NCI-H526 (cell line): Measurements from ENCODE around the gene STRIT1.
"Not testable (repeated sequence)": the region's sequence is repeated elsewhere in the genome, so short reads cannot be mapped to it uniquely, and the experiment has no call there.

Source experiments
- DNase-seq, 2 experiments: peaks; one replicate each; lab custom pipeline; 2025; lab: John Stamatoyannopoulos, UW

Gene STRIT1

GRCh38 chr3:155313300-155313699 is 19.8 kb upstream of the STRIT1 start:
- DNase-seq, result no peak

- no peak for DNase-seq
Observed at GRCh38 chr3:155312781-155313180, 19.3 kb upstream of the STRIT1 start.

- DNase-seq, result no peak
Observed at GRCh38 chr3:155309581-155309980, 16.1 kb upstream of the STRIT1 start.

GRCh38 chr3:155308831-155309230 is 15.3 kb upstream of the STRIT1 start:
- DNase-seq, result no peak

- DNase-seq, result no peak
Observed at GRCh38 chr3:155307183-155307582, 13.7 kb upstream of the STRIT1 start.

GRCh38 chr3:155304394-155304793 is 10.9 kb upstream of the STRIT1 start:
- no peak for DNase-seq

- peak in 1 of 2 experiments; percentile 12 for DNase-seq
Observed at GRCh38 chr3:155303540-155304097, 10.1 kb upstream of the STRIT1 start.

GRCh38 chr3:155302891-155303290 is 9.4 kb upstream of the STRIT1 start:
- peak in 1 of 2 experiments; percentile 30 for DNase-seq

DNA sequence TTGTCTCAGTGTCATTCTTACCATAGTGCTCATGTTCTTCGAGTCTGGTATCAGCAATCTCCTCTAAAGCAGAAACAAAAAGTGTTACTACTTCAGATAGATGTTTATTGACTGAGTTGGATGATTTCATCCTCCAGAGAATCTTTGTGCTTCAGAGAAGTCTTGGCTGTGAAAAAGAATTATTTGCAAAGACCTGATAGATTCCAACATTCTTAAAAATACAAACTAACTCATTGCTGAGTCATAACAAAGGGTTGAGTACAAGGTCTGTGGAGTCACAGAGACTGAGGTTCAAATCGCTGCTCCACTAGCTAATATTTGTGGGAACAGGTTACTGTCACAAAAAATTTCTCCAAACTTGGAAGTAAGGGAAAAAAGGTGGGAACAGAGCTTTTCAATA is 9.0 kb upstream of the STRIT1 start:
- no peak for DNase-seq

DNA sequence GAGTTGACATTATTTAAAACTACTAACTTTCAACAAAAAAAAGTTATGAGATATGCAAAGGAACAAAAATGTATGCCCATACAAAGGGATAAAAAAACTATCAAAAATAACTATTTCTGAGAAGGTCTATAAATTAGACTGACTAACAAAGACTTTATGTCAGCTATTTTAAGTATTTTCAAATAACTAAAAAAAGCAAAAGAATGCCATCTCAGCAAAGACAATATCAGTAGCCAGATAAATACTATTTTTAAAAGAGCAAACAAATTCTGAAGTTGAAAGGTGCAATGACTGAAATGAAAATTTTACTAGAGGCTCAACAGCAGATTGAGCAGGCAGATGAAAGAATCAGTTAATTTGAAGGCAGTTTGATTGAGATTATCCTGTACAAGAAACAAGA is 3.6 kb upstream of the STRIT1 start:
- no peak for DNase-seq

DNA sequence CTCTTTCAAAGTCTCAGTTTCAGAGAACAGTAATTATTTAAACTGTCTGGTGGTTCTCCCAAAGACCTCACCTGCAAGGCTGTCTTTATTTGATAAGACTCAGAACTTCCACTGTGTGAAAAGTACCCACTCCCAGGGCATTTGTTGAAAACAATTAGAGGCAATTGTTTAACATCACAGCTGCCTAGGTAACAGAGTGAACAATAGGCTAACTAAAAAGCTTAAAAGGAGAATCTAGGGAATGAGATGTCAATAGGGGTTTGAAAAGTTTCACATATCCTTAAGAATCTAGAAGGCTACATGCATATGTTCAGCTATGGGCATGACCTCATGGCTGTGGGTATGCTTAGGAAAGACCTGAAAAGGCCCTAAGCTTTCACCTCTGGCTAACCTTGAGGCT is 2.9 kb upstream of the STRIT1 start:
- no peak for DNase-seq

DNA sequence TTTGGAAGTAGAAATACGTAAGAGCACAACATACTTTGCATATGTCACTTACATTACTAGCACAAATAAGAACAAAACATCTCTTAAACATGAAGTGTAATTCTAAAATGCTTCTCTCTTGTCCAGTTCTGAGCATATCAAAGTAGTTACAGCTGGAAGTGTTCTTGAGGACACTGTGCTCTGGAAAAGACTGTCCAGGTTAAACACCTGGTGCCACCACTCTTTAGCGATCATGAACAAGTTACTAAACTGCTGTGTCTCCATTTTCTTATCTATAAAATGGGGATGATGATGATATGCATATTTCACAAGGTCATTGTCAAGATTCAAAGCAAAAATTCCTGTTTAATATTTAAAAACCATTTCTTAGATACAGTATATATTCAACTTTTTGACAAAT is 790 bp downstream of the STRIT1 start:
- no peak for DNase-seq

DNA sequence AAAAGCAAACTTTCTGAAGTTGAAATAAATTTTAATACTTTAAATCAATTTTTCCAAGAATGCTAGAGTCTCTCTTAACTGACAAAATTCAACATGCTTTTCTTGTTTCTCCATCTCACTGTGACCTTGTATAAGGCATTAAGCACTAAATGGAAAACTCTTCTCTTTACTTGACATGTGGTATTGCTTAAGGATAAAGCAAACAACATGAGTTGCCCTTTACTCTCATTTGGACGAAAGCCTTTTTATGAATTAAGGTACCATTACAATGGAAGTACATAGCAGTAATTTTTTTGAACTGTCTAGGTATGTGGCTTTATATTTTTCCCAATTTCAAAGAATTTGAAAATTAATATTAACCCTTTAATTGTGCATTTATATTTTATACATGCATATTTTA is 1.4 kb downstream of the STRIT1 start:
- no peak for DNase-seq

DNA sequence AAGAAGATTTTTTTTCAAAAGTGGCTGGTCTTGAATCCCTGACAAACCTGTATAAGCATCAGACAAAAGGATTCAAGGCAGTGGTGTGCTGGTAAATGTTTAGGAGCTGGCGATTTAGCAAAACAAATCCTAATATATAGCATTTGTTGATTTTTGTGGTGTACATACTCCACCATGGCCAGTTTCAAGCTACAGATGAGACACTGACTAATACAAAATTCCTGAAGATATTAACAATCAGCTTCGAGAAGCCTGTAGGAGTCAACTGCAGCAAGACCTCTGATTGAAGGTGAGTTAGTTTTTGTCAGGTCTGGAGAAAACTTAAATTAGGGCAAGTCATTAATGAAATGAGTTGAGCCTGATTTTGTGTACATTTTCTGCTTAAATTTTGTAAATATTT is 6.7 kb downstream of the STRIT1 start:
- DNase-seq, result no peak

GRCh38 chr3:155285936-155286335 is 7.5 kb downstream of the STRIT1 start:
- DNase-seq, result no peak

GRCh38 chr3:155283092-155284056 is 10.1 kb downstream of the STRIT1 start:
- no peak for DNase-seq

- DNase-seq, result no peak
Observed at GRCh38 chr3:155282385-155283091, 10.9 kb downstream of the STRIT1 start.

DNA sequence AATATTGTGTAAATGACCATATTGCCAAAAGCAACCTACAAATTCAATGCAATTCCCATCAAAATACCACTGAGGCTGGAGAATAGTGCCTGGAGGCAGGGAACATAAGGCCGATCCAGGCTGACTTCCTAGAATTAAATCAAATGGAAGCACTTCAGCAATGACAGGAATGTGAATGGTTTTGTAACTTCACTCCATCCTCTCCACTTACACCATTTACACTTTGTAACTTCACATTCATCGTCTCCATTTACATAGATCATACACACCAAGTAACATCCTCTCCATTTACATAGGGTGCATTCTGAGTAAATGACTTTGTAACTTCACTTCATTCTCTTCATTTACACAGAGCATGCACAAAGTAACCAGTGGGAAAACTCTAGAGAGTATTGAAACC is 11.6 kb downstream of the STRIT1 start:
- no peak for DNase-seq

DNA sequence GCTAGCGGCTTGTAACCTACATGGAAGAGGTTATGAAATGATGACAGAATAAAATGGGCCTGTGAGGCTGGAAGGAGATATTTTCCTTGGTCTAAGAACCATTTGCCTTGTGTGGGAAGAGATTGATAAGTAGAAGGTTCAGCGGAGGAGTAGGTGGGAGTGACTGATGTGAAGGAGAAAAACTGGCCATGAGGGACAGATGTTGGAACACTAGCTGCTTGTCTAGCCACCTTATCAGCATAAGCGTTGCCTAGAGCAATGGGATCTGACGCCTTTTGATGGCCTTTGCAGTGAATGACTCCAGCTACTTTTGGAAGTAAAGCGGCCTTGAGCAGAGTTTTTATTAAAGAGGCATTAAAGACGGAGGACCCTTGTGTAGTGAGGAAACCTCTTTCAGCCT is 17.4 kb downstream of the STRIT1 start:
- DNase-seq, result not testable (repeated sequence)

DNA sequence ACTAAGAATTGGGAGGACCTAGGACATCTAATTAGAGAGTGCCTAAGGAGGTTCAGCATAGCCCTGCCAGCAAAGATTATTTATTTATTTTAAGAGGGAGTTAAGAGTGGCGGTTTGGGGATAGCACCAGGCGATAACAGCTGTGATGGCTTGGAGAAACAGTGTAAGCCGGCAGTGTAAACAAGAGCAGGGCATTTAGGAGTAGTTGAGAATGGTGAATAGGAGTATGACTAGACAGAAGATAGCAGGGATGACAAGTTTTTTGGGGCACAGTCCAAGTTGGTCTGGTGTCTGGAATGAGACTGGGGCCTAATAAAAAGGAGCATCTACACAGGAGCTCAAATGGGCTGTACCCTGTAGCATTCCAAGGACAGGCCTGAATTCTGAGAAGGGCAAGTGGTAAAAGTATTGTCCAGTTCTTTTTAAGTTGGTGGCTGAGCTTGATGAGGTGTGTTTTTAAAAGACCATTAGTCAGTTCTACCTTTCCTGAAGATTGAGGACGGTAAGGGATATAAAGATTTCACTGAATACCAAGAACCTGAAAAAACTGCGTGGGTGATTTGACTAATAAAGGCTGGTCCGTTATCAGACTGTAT is 18.2 kb downstream of the STRIT1 start:
- not testable (repeated sequence) for DNase-seq

DNA sequence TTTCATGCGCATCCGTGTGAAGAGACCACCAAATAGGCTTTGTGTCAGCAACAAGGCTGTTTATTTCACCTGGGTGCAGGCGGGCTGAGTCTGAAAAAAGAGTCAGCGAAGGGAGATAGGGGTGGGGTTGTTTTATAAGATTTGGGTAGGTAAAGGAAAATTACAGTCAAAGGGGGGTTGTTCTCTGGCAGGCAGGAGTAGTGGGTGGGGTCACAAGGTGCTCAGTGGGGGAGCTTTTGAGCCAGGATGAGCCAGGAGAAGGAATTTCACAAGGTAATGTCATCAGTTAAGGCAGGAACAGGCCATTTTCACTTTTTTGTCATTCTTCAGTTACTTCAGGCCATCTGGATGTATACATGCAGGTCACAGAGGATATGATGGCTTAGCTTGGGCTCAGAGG is 19.0 kb downstream of the STRIT1 start:
- not testable (repeated sequence) for DNase-seq

DNA sequence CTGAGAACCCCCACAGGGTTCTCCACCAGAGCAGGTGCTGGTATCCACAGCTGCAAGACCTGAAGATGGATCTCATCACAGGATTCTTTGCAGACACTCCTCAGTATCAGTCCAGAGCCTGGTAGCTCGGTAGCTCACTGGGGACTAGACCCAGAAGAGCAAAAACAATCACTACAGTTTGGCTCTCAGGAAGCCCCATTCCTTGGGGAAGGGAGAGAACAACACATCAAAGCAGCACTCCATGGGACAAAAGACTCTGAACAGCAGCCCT is 22.2 kb downstream of the STRIT1 start:
- no peak for DNase-seq
